ENCODE measurements around the gene CD79A.

CD79A gene

GRCh38 chr19:41883821-41884733 lies 7.0 kb downstream of the CD79A start:
- DNase-seq (ENCODE audit: low read depth in 3 of 3): peak; percentile 71 to 78 (median 75)

- peak in 2 of 3 experiments; percentile 18 to 34 for DNase-seq (ENCODE audit: low read depth in 3 of 3)
Observed at GRCh38 chr19:41886761-41887710, 10.0 kb downstream of the CD79A start.

- peak; percentile 65 to 85 (median 77) for DNase-seq (ENCODE audit: low read depth in 3 of 3)
Observed at GRCh38 chr19:41887711-41888382, 10.8 kb downstream of the CD79A start.

GRCh38 chr19:41888926-41889325 lies 11.8 kb downstream of the CD79A start:
- DNase-seq (ENCODE audit: low read depth in 3 of 3): no peak

GRCh38 chr19:41889896-41890295 lies 12.8 kb downstream of the CD79A start:
- no peak for DNase-seq (ENCODE audit: low read depth in 3 of 3)

- DNase-seq (ENCODE audit: low read depth in 3 of 3): no peak
Observed at GRCh38 chr19:41890936-41891335, 13.9 kb downstream of the CD79A start.

- DNase-seq (ENCODE audit: low read depth in 3 of 3): no peak
Observed at GRCh38 chr19:41892173-41892902, 15.3 kb downstream of the CD79A start.

GRCh38 chr19:41893899-41894298 lies 16.8 kb downstream of the CD79A start:
- no peak for DNase-seq (ENCODE audit: low read depth in 3 of 3)

GRCh38 chr19:41894350-41894749 lies 17.3 kb downstream of the CD79A start:
- no peak for DNase-seq (ENCODE audit: low read depth in 3 of 3)

GRCh38 chr19:41895745-41896580 lies 18.9 kb downstream of the CD79A start:
- DNase-seq (ENCODE audit: low read depth in 3 of 3): no peak

- no peak for DNase-seq (ENCODE audit: low read depth in 3 of 3)
Observed at GRCh38 chr19:41896581-41896942, 19.5 kb downstream of the CD79A start.

- DNase-seq (ENCODE audit: low read depth in 3 of 3): no peak
Observed at GRCh38 chr19:41897181-41897580, 20.1 kb downstream of the CD79A start.

- DNase-seq (ENCODE audit: low read depth in 3 of 3): no peak
Observed at GRCh38 chr19:41897820-41898219, 20.7 kb downstream of the CD79A start.

- no peak for DNase-seq (ENCODE audit: low read depth in 3 of 3)
Observed at GRCh38 chr19:41898235-41898634, 21.2 kb downstream of the CD79A start.

- DNase-seq (ENCODE audit: low read depth in 3 of 3): no peak
Observed at GRCh38 chr19:41901707-41902360, 24.8 kb downstream of the CD79A start.

GRCh38 chr19:41902594-41902993 lies 25.5 kb downstream of the CD79A start:
- DNase-seq (ENCODE audit: low read depth in 3 of 3): no peak

- DNase-seq (ENCODE audit: low read depth in 3 of 3): no peak
Observed at GRCh38 chr19:41903193-41903953, 26.3 kb downstream of the CD79A start.

- no peak for DNase-seq (ENCODE audit: low read depth in 3 of 3)
Observed at GRCh38 chr19:41904118-41904870, 27.2 kb downstream of the CD79A start.
